D341Med (cell line): ENCODE measurements around the gene APOBEC3H.
"Not testable (repeated sequence)": the region's sequence is repeated elsewhere in the genome, so short reads cannot be mapped to it uniquely, and the experiment has no call there.

ENCODE experiments used
- DNase-seq: peaks from one replicate; pipeline ENCODE4 v3.0.0; 2012; ENCODE audit warnings: low spot score

APOBEC3H gene

GRCh38 chr22:39097098-39098020, at the start of gene APOBEC3H:
TSS of gene APOBEC3H (plus strand) at chr22:39097244. CDS start at chr22:39100279, 3,035 bp downstream.
- DNase-seq = peak; percentile 27

GRCh38 chr22:39049486-39049885, 47.6 kb upstream of the APOBEC3H start:
- DNase-seq = not testable (repeated sequence)

DNA sequence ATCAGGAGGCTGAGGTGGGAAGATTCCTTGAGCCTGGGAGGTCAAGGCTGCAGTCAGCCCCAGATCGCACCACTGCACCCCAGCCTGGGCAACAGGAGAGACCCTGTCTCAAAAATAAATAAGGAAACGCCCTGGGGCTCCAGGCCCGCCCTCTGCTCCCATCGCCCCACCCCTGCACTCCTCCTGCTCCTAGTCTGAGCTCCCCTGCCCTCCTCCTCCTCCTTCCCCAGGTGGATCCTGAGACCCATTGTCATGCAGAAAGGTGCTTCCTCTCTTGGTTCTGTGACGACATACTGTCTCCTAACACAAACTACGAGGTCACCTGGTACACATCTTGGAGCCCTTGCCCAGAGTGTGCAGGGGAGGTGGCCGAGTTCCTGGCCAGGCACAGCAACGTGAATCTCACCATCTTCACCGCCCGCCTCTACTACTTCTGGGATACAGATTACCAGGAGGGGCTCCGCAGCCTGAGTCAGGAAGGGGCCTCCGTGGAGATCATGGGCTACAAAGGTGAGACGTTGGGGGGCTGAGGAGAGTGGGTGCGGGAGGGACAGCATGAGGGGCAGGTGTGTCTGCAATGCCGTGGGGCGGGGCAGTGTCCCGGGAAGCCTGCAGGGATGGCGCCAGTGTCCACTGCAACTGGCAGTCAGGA, 45.1 kb upstream of the APOBEC3H start:
- not testable (repeated sequence) for DNase-seq

DNA sequence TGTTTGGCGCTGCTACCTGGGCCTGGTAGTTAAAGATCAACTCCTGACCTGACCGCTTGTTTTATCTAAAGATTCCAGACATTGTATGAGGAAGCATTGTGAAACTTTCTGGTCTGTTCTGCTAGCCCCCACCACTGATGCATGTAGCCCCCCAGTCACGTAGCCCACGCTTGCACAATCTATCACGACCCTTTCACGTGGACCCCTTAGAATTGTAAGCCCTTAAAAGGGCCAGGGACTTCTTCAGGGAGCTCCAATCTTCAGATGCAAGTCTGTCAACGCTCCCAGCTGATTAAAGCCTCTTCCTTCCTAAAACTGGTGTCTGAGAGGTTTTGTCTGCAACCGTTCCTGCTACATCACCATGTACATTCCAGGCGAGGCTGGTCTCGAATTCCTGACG, 41.4 kb upstream of the APOBEC3H start:
- DNase-seq = no peak

DNA sequence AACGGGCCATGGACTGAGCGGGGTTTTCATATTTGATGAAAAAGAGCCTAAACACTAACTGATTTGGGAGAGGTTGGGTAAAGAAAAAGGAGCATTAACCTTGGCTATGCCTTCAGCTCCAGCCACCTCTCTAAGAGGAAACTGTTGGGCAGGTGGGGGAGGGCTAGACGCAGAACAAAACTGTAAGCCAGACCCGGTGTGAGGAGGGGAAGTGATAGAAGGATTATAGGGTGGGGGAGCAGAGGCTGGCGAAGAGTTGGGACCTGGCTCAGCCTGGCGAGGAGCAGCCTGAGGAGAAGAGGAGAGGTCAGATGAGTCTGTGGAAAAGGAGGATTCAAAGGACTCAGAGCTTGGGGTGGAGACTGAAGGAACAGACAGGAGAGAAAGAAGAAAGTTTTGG, 35.8 kb upstream of the APOBEC3H start:
- not testable (repeated sequence) for DNase-seq

DNA sequence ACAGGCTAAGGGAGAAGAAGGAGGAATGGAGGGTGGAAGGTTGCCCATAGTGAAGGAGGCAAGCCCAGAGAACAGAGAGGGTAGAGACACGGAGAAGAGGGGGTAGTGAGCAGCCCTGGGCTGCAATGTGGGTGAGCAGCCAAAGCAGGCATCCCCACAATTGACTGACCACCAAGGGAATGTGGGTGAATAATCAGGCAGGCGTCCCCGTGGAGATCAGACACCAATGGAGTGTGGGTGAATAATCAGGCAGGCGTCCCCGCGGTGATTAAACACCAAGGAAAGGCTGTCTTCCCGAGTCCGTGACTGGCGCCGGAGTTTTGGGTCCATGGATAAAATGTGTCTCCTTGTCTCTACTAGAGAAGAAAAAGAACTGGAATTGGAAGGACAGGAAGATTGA, 35.1 kb upstream of the APOBEC3H start:
- DNase-seq = not testable (repeated sequence)

DNA sequence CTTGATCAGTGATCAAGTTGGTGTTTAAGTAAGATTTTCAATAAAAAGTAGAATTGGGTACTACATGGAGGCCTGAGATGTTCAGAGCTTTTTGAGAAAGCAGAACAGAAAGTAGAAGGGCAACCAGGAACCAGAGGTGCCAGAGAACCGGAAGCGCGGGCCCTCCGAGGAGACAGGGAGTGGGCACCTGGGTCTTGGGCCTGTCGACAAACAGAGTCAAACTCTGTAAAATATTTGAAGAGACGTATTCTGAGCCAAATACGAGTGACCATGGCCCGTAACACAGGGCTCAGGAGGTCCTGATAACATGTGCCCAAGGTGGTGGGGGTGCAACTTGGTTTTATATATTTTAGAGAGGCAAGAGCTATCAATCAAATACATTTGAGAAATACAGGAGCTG, 33.1 kb upstream of the APOBEC3H start:
- DNase-seq = not testable (repeated sequence)

DNA sequence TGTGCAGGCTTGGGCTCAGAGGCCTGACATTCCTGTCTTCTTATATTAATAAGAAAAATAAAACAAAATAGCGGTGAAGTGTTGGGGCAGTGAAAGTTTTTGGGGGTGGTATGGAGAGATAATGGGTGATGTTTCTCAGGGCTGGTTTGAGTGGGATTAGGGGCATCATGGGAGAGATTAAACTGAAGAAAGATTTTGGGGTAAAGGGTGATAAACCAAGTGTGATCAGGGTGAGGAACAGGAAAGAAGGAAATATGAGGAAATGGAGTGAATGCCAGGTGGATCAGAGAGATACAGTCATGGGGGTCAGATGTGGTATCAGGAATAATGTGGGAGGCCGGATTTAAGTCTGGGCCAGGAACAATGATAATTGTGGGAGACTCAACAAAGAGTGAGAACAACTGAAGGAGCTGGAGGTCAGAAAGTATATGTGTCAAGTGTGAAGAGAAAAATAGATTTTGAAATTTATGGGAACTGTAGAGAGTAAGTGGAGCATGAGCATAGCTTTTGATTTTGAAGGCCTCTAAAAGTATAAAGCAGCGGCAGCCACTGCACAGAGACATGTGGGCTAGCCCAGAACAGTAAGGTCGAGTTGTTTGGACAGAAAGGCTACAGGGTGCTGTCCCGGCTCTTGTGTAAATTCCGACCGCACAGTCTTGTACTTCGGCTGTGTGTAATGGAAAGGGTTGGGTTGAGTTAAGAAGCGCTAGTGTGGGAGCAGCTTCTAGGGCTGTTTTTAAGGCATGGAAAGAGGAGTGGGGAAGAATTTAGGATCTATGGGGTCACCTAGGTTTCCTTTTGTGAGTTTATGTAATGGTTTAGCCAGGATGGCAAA, 30.4 kb upstream of the APOBEC3H start:
- DNase-seq = not testable (repeated sequence)

- no peak for DNase-seq
Observed at GRCh38 chr22:39068033-39068785, 28.8 kb upstream of the APOBEC3H start.

DNA sequence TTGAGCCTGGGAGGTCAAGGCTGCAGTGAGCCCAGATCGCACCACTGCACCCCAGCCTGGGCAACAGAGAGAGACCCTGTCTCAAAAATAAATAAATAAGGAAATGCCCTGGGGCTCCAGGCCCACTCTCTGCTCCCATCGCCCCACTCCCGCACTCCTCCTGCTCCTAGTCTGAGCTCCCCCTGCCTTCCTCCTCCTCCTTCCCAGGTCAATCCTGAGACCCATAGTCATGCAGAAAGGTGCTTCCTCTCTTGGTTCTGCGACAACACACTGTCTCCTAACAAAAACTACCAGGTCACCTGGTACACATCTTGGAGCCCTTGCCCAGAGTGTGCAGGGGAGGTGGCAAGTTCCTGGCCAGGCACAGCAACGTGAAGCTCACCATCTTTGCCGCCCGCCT, 26.9 kb upstream of the APOBEC3H start:
- no peak for DNase-seq

- DNase-seq = not testable (repeated sequence)
Observed at GRCh38 chr22:39072581-39072981, 24.5 kb upstream of the APOBEC3H start.

DNA sequence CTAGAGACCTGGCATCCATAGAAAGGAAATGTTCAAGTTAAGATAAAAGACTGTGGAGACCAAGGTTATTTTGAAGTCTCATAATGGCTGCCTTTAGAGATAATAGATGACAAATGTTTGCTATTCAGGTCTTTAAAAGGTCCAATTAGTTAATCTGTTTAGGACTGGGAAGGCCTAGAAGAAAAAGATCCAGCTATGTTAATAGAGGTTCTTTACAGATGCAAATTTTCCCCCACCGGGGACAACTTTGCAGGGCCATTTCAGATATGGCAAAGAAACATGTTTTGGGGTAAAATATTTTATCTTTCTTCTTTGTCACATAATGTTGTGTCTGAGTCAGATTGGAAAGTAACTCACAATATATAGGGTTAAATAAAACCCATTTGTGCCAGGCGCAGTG, 23.1 kb upstream of the APOBEC3H start:
- DNase-seq = no peak

GRCh38 chr22:39076155-39077025, 20.7 kb upstream of the APOBEC3H start:
- not testable (repeated sequence) for DNase-seq

DNA sequence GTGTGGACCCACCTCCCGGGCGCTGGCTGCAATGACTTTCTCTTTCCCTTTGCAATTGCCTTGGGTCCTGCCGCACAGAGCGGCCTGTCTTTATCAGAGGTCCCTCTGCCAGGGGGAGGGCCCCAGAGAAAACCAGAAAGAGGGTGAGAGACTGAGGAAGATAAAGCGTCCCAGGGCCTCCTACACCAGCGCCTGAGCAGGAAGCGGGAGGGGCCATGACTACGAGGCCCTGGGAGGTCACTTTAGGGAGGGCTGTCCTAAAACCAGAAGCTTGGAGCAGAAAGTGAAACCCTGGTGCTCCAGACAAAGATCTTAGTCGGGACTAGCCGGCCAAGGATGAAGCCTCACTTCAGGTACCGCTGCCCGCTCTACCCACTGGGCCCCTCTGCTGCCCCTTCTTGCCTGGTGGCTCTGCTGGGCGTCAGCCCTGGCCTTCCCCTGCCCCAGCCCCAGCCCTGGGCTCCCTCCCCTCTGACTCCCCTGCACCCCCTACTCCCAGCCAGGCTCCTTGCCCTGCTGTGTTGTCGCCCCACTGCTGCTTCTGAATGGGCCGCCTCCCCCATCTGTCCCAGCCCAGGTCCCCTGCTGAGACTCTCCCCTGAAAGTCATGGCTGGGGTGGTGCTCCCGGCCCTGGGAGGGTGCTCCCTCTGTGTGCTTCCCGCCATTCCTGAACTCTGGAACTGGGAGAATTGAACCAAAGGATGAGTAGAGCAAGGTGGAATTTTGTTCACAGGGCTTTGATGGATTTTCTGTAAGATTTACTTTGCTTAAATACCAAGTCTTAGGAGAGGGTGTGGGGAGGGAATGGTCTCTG, 19.8 kb upstream of the APOBEC3H start, which contains the start of gene APOBEC3G:
APOBEC3G (plus strand) TSS at position 250 of the 815 bp plus-strand sequence; CDS start at position 337, 87 bp downstream.
- not testable (repeated sequence) for DNase-seq

DNA sequence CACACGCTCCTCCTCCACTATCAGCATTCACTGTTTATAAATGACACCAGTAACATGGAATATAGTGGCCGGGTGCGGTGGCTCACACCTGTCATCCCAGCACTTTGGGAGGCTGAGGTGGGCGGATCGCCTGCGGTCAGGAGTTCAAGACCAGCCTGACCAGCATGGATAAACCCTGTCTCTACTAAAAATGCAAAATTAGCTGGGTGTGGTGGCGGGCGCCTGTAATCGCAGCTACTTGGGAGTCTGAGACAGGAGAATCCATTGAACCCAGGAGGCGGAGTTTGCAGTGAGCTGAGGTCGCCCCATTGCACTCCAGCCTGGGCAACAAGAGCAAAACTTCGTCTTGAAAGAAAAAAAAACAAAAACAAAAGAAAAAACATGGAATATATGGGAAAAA, 19.1 kb upstream of the APOBEC3H start:
- DNase-seq = not testable (repeated sequence)

DNA sequence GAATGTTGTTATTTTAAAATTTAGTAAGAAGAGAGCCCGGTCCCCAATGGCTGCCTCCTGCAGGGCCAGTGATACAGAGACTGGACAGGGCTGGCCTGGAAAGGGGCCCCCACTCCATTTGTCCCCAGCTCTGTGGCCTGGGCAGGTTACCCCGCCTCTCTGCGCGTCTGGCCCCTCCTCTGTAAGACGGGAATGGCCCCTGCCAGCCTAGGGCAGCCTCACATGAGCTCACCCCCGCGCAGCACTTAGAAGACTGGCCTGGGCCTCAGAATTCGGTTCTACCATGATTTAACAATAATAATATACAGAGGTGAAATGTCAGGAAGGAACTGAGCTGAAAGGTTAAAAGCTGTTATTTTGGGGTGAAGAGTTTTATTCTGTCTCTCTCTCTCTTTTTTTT, 18.7 kb upstream of the APOBEC3H start:
- DNase-seq = no peak

DNA sequence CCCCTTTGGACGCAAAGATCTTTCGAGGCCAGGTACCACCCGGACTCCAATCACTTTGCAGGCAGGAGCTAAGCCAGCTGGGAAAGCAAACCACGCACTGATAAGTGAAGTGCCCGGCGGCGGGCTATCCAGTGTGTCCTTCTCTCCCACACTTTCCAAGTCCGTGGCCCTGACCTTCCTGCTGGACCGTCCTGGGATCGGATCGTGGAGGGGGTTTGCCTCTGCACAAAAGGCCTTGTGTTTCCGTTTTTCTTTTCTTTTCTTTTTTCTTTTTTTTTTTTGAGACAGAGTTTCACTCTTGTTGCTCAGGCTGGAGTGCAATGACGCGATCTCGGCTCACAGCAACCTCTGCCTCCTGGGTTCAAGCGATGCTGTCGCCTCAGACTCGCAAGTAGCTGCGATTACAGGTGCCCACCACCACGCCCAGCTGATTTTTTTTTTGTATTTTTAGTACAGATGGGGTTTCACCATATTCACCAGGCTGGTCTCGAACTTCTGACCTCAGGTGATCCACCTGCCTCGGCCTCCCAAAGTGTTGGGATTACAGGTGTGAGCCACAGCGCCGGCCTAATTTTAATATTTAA, 17.9 kb upstream of the APOBEC3H start:
- DNase-seq = not testable (repeated sequence)

DNA sequence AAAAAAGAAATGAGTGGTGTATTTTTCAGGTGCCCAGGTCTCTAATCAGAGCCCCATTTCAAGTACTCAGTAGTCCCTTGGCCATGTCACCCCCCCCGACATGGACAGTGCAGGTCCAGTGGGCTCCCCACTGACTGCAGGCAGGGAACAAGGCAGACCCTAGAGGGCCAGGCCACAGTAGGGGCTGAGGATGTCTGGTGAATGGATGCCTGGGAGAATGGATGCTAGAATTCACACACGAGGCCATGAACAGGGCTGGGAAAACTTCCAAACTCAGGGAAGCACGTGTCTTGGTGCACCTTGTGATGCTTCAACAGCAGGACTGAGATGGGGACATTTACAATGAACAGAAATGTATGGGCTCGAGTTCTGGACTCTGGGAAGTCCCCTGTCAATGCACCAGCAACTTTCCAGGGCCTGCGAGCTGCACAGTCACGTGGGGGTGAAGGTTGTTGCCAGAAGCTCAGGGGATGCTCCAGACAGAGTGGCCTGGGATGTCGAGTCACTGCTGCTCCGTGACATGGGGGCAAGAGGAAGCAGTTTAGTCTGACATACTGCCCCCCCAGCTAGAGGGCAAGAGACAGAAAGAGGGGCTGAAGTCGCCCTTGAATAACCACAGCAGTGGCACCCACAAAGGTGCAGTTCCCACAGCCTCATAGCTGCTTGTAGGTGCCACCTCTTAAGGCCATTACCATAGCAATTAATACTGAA, 16.8 kb upstream of the APOBEC3H start:
- DNase-seq = no peak
